GM12891 (cell line): ENCODE data around the gene ITGB2.

Source experiments
- POLR2A ChIP-seq: IDR thresholded peaks from 2 replicates; pipeline ENCODE4 v1.6.1; 2011; ENCODE audit warnings: low read depth, low read length, control low read depth
- POLR2AphosphoS5 ChIP-seq: IDR thresholded peaks from 2 replicates; pipeline ENCODE4 v1.6.1; 2011; ENCODE audit warnings: low read depth, low read length, control low read depth
- POU2F2 ChIP-seq: IDR thresholded peaks from 2 replicates; pipeline ENCODE4 v1.6.1; 2011; ENCODE audit warnings: low read depth, mild to moderate bottlenecking, control low read depth, low read length, moderate library complexity
- TAF1 ChIP-seq: IDR thresholded peaks from 2 replicates; pipeline ENCODE4 v1.6.1; 2011; ENCODE audit warnings: low read depth, low read length, control low read depth

DNA sequence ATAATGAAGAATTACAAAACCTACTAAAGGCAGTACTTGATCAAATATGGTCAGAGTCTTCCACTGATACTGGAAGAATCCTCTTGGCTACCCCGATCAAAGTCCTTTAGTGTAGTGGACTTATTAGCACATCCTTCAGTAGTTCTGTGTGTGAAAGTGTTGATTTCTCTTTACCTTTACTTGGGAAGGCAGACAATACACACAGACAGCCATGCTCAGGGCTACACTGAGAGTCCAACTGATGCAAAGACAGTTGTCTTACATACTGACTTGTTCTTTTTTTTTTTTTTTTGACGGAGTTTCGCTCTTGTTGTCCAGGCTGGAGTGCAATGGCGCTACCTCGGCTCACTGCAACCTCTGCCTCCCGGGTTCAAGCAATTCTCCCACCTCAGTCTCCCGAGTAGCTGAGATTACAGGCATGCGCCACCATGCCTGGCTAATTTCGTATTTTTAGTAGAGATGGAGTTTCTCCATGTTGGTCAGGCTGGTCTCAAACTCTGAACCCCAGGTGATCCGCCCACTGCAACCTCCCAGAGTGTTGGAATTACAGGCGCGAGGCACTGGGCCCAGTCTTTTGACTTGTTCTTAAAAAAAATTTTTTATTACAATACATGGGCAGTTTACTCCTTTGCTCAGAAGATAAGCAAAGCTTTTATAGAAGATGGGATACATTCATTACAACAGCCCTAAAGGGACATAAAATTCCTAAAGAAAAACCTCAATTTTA is 43.7 kb downstream of the ITGB2 start:
- TF ChIP-seq POLR2AphosphoS5 (no peak), POLR2A (no peak), TAF1 (no peak), POU2F2 (no peak)
